ENCODE results near the gene CHKA.

- TF ChIP-seq CTCF (IDR thresholded peaks at IDR 0.05; ENCODE audit: low read length) (no peak), EZH2phosphoT487 (IDR thresholded peaks at IDR 0.05; ENCODE audit: low read length) (no peak)
Observed at GRCh38 chr11:68051191-68052136, 69.7 kb downstream of the CHKA start.

Data from MM.1S (cell line).